Naive thymus-derived CD4-positive, alpha-beta T cell (primary cell): ENCODE results near the gene BCAS3. TPM values are rescaled to one million over a fixed set of nuclear protein-coding genes. Genes with fewer than 3 reads are reported as not detected.

Experiments
- ATAC-seq: fragments of 150-1000 bp; cut with Tn5 transposase; 2 replicates; pipeline ENCODE4 v1.10.0; 2021; ENCODE audit warnings: mild to moderate bottlenecking, moderate library complexity
- CTCF ChIA-PET: fragments of 350-600 bp; sonication (Branson Sonifier 250); formaldehyde crosslinking; loops from one replicate; lab custom pipeline; 2021; ENCODE audit warnings: antibody characterized with exemption; lab: Charles Lee
- POLR2A ChIA-PET: fragments of 350-600 bp; sonication (Branson Sonifier 250); formaldehyde crosslinking; loops from one replicate; lab custom pipeline; 2021; ENCODE audit warnings: antibody characterized with exemption, inconsistent platforms; lab: Charles Lee
- DNase-seq, 9 donors: peaks; one replicate each; pipeline versions ENCODE4 v3.0.0 to v3.0.0-alpha.2; 2020 to 2022; ENCODE audit warnings: mixed read lengths in 1 of 9
- H3K27ac ChIP-seq: one replicate; pipeline ENCODE4 v1.7.0; 2013; ENCODE audit warnings: mild to moderate bottlenecking, low read depth, low read length, moderate library complexity
- H3K27me3 ChIP-seq, 2 donors: one replicate each; pipeline ENCODE4 v1.7.0; 2013; ENCODE audit warnings: low read length in 2 of 2, mild to moderate bottlenecking in 2 of 2, moderate library complexity in 2 of 2; ENCODE audit not compliant: control insufficient read depth in 2 of 2, insufficient read depth in 2 of 2
- H3K36me3 ChIP-seq, 3 experiments: 1 replicate in 2 of 3; 2 replicates in 1 of 3; pipeline ENCODE4 v1.7.0; 2013; ENCODE audit warnings: low read length in 3 of 3, mild to moderate bottlenecking in 3 of 3, moderate library complexity in 1 of 3; ENCODE audit not compliant: insufficient read depth in 3 of 3, control insufficient read depth in 2 of 3
- H3K4me1 ChIP-seq, 2 donors: one replicate each; pipeline ENCODE4 v1.7.0; 2013; ENCODE audit warnings: low read length in 2 of 2, mild to moderate bottlenecking in 2 of 2, moderate library complexity in 1 of 2; ENCODE audit not compliant: control insufficient read depth in 2 of 2, insufficient read depth in 2 of 2
- H3K4me3 ChIP-seq: 2 replicates; pipeline ENCODE4 v1.7.0; 2013; ENCODE audit warnings: mild to moderate bottlenecking, low read length
- H3K9me3 ChIP-seq, 3 experiments: 1 replicate in 2 of 3; 2 replicates in 1 of 3; pipeline ENCODE4 v1.7.0; 2013; ENCODE audit warnings: low read length in 3 of 3; ENCODE audit not compliant: control insufficient read depth in 2 of 3
- H3K27ac Mint-ChIP-seq, 9 donors: one replicate each; pipeline ENCODE4 v1.8.0; 2020 to 2022; ENCODE audit warnings: mixed read lengths in 9 of 9, mild to moderate bottlenecking in 8 of 9, moderate library complexity in 5 of 9, inconsistent platforms in 2 of 9
- H3K27me3 Mint-ChIP-seq, 5 donors: one replicate each; pipeline ENCODE4 v1.8.0; 2021 to 2022; ENCODE audit warnings: mixed read lengths in 5 of 5, mild to moderate bottlenecking in 1 of 5
- H3K36me3 Mint-ChIP-seq, 5 donors: one replicate each; pipeline ENCODE4 v1.8.0; 2020 to 2022; ENCODE audit warnings: mixed read lengths in 5 of 5, mild to moderate bottlenecking in 3 of 5, inconsistent platforms in 1 of 5
- H3K4me1 Mint-ChIP-seq, 7 donors: one replicate each; pipeline ENCODE4 v1.8.0; 2020 to 2022; ENCODE audit warnings: mixed read lengths in 7 of 7, mild to moderate bottlenecking in 3 of 7, inconsistent platforms in 1 of 7
- H3K4me3 Mint-ChIP-seq, 10 donors: one replicate each; pipeline ENCODE4 v1.8.0; 2020 to 2022; ENCODE audit warnings: mild to moderate bottlenecking in 10 of 10, mixed read lengths in 10 of 10, moderate library complexity in 6 of 10, inconsistent platforms in 2 of 10
- H3K9me3 Mint-ChIP-seq, 11 donors: one replicate each; pipeline ENCODE4 v1.8.0; 2020 to 2022; ENCODE audit warnings: mixed read lengths in 11 of 11, mild to moderate bottlenecking in 4 of 11, inconsistent platforms in 1 of 11, moderate library complexity in 1 of 11
- intact Hi-C, 2 donors: fragments of 100-400 bp; cut with micrococcal nuclease; formaldehyde crosslinking; loops; one replicate each; pipeline ENCODE4 v1.15.1; 2023
- polyA plus RNA-seq, 2 donors: library from polyadenylated mRNA; unstranded; fragments of 300-500 nt; fragmentation: Illumina TruSeq; gene quantifications; one replicate each; pipeline ENCODE4 v1.2.3, GENCODE V29; 2021
- total RNA-seq, 6 experiments: library from RNA in 5 of 6; stranded (reverse) in 5 of 6; gene quantifications; 1 replicate in 5 of 6; 2 replicates in 1 of 6; pipeline ENCODE4 v1.2.3 and lab custom pipeline; 2021 to 2026

The BCAS3 gene
- total and polyA plus RNA-seq, 7 experiments from 2014 or later: 18.4 to 57.8 (median 37.5) TPM

DNA sequence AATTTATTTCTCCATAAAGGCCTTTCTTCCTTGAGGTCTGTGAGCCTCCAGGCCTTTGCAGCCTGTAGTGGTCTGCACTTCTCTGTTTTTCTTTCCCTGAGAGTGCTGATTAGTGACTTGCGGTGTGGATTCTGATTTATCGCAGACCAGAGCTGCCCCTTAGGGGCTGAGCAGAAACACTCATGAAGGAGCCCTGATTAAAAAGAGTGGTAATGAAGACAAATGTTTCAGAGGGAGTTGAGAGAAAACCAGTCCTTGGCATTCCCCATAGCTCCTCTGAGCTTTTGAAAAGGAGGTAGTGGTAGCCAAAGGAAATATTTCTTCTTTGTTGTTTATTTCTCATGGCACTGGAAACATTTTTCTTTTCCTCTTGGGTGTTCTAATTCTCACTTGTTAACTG, 453.9 kb downstream of the BCAS3 start:
- peaks cover 0 to 6% of the 10 kb centered on the region in 2 donors for H3K4me1 ChIP-seq
- H3K27me3 Mint-ChIP-seq: peaks cover 0 to 4% (median 0%) of the 10 kb centered on the region in 5 donors
- intact Hi-C loops: loop anchor here in 1 of 2 donors (10.0 kb wide), 3 partner anchors 127 to 1833 kb away; partner anchors contain the start of gene TANC2
- peaks cover 0 to 5% (median 2%) of the 10 kb centered on the region in 5 donors for H3K36me3 Mint-ChIP-seq
- ChIA-PET CTCF (no interaction called here), POLR2A (no interaction called here)
- H3K4me3 ChIP-seq: no peak overlapping the region
- ATAC-seq: no peak
- H3K4me3 Mint-ChIP-seq: no peak overlapping the region
- H3K27ac Mint-ChIP-seq: no peak overlapping the region
- H3K4me1 Mint-ChIP-seq: peaks cover 13 to 58% (median 41%) of the 10 kb centered on the region in 7 donors
- no peaks in the 10 kb centered on the region for H3K9me3 Mint-ChIP-seq
- no peaks in the 10 kb centered on the region for H3K36me3 ChIP-seq
- H3K27ac ChIP-seq: no peak overlapping the region
- H3K27me3 ChIP-seq: no peaks in the 10 kb centered on the region
- H3K9me3 ChIP-seq: no peaks in the 10 kb centered on the region
- no peak for DNase-seq

DNA sequence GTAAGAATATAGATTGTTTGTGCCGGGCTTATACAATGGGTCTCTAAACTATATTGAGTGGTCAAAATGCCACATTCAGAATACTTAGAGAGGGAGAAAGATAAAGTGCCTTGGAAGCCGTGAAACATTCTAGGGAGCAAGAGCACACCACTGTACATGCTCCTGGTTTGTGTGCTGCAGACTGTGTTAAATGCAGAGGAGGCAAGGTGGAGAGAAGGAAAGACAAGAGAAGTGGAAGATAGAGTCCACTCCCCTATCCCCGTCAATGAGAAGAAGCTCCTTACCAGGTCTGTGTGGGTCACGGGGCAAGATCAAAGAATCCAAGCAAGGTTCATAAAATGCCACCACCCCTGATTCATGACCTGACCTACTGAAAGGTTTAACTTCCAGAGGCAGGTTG, 454.9 kb downstream of the BCAS3 start:
- ChIA-PET CTCF (no interaction called here), POLR2A (no interaction called here)
- H3K27ac ChIP-seq: no peak overlapping the region
- intact Hi-C loops: loop anchor here in 1 of 2 donors (10.0 kb wide), 3 partner anchors 128 to 1832 kb away; partner anchors contain the start of gene TANC2
- Mint-ChIP-seq H3K36me3 (peaks cover 0 to 5% (median 2%) of the 10 kb centered on the region in 5 donors), H3K9me3 (no peaks in the 10 kb centered on the region), H3K27me3 (peaks cover 0 to 4% (median 0%) of the 10 kb centered on the region in 5 donors), H3K4me3 (no peak overlapping the region), H3K4me1 (peaks cover 13 to 58% (median 41%) of the 10 kb centered on the region in 7 donors), H3K27ac (peak overlapping the region in 3 of 9 donors; percentile 2 to 47 (median 36))
- H3K36me3 ChIP-seq: no peaks in the 10 kb centered on the region
- peaks cover 0 to 9% of the 10 kb centered on the region in 2 donors for H3K4me1 ChIP-seq
- H3K27me3 ChIP-seq: no peaks in the 10 kb centered on the region
- no peak for DNase-seq
- H3K9me3 ChIP-seq: no peaks in the 10 kb centered on the region
- no peak overlapping the region for H3K4me3 ChIP-seq
- no peak for ATAC-seq

DNA sequence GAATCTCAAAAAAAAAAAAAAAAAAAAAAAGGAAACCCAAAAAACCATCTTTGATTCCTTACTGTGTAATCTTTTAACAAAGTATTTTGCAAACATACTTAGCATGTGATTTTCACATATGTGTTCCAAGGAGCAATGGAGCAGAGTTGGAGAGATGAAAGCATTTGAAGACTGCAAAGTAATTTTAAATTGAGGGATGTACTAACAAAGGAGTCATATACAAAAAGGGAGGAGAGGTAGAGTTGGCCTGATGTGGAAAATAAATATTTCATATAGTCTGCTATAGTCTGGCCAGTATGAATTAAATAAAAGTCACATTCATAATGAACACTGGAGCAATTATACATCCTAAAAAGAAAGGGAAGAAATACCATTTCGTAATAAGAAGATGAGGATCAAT, 456.2 kb downstream of the BCAS3 start:
- H3K36me3 Mint-ChIP-seq: peaks cover 0 to 5% (median 0%) of the 10 kb centered on the region in 5 donors
- intact Hi-C loops: loop anchor here in 1 of 2 donors (10.0 kb wide), 3 partner anchors 129 to 1831 kb away; partner anchors contain the start of gene TANC2

GRCh38 chr17:61134551-61135235, 457.0 kb downstream of the BCAS3 start:
- no peak overlapping the region for H3K4me3 Mint-ChIP-seq
- DNase-seq (no peak), ATAC-seq (no peak)
- H3K4me1 ChIP-seq: peaks cover 13 to 23% of the 10 kb centered on the region in 2 donors
- intact Hi-C loops: loop anchor here in 1 of 2 donors (5.0 to 10.0 kb wide), 4 partner anchors 130 to 1830 kb away; partner anchors contain the start of genes APPBP2 and TANC2
- H3K27ac Mint-ChIP-seq: no peak overlapping the region
- H3K27me3 ChIP-seq: no peaks in the 10 kb centered on the region
- H3K27ac ChIP-seq: no peak overlapping the region
- ChIA-PET CTCF (no interaction called here), POLR2A (interaction anchor here (0.6 kb wide), 1 partner anchor 102 kb away, joined by 3 read pairs; no protein-coding TSS in a partner anchor)
- no peaks in the 10 kb centered on the region for H3K36me3 ChIP-seq
- no peaks in the 10 kb centered on the region for H3K9me3 Mint-ChIP-seq
- peaks cover 0 to 4% (median 0%) of the 10 kb centered on the region in 5 donors for H3K27me3 Mint-ChIP-seq
- H3K36me3 Mint-ChIP-seq: peaks cover 0 to 5% (median 3%) of the 10 kb centered on the region in 5 donors
- peaks cover 14 to 60% (median 38%) of the 10 kb centered on the region in 7 donors for H3K4me1 Mint-ChIP-seq
- H3K4me3 ChIP-seq: no peak overlapping the region
- H3K9me3 ChIP-seq: no peaks in the 10 kb centered on the region

More for the DNA sequence above, 456.2 kb downstream of the BCAS3 start:
- Histone ChIP-seq H3K27me3 (no peaks in the 10 kb centered on the region), H3K4me1 (peaks cover 7 to 19% of the 10 kb centered on the region in 2 donors), H3K27ac (no peak overlapping the region), H3K9me3 (no peaks in the 10 kb centered on the region), H3K4me3 (no peak overlapping the region), H3K36me3 (no peaks in the 10 kb centered on the region)
- H3K27me3 Mint-ChIP-seq: peaks cover 0 to 4% (median 0%) of the 10 kb centered on the region in 5 donors
- H3K4me1 Mint-ChIP-seq: peaks cover 10 to 60% (median 38%) of the 10 kb centered on the region in 7 donors
- ChIA-PET POLR2A (no interaction called here), CTCF (no interaction called here)
- ATAC-seq (no peak), DNase-seq (no peak)
- H3K4me3 Mint-ChIP-seq: no peak overlapping the region
- peak overlapping the region in 2 of 9 donors; percentile 15 to 46 for H3K27ac Mint-ChIP-seq
- H3K9me3 Mint-ChIP-seq: no peaks in the 10 kb centered on the region

DNA sequence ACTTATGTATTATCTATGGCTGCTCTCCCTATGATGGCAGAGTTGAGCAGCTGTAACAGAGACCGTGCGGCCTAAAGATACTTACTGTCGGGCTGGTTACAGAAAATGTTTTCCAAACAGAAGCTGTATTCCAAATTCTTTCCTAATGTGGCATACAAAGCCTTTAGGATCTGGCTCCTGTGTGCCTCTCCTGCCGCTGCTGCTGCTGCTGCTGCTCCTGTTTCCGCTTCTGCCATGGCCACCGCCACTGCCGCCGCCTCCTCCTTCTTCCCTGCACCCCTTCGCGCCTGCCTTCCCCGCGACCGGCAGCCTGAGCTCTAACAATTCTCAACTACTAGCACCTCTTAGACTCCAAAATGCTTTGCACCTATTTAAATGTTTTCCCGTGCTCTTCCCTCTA, 458.1 kb downstream of the BCAS3 start:
- H3K4me1 Mint-ChIP-seq: peaks cover 15 to 68% (median 48%) of the 10 kb centered on the region in 7 donors
- Histone ChIP-seq H3K36me3 (no peaks in the 10 kb centered on the region), H3K27me3 (no peaks in the 10 kb centered on the region), H3K27ac (no peak overlapping the region), H3K4me3 (no peak overlapping the region), H3K4me1 (peaks cover 14 to 29% of the 10 kb centered on the region in 2 donors), H3K9me3 (no peaks in the 10 kb centered on the region)
- H3K36me3 Mint-ChIP-seq: peaks cover 0 to 4% (median 0%) of the 10 kb centered on the region in 5 donors
- DNase-seq (no peak), ATAC-seq (no peak)
- POLR2A ChIA-PET: no interaction called here
- H3K9me3 Mint-ChIP-seq: no peaks in the 10 kb centered on the region
- intact Hi-C loops: loop anchor here in 1 of 2 donors (5.0 to 10.0 kb wide), 4 partner anchors 131 to 1829 kb away; partner anchors contain the start of genes APPBP2 and TANC2
- peak overlapping the region in 9 of 10 donors; percentile 0 to 51 (median 21) for H3K4me3 Mint-ChIP-seq
- peaks cover 0 to 4% (median 0%) of the 10 kb centered on the region in 5 donors for H3K27me3 Mint-ChIP-seq
- H3K27ac Mint-ChIP-seq: peak overlapping the region in 2 of 9 donors; percentile 26 to 34
- CTCF ChIA-PET: no interaction called here

GRCh38 chr17:61136296-61136695, 458.6 kb downstream of the BCAS3 start:
- intact Hi-C loops: loop anchor here in 1 of 2 donors (5.0 to 10.0 kb wide), 4 partner anchors 131 to 1829 kb away; partner anchors contain the start of genes APPBP2 and TANC2
- H3K9me3 ChIP-seq: no peaks in the 10 kb centered on the region
- no peaks in the 10 kb centered on the region for H3K27me3 ChIP-seq
- peak overlapping the region in 8 of 10 donors; percentile 0 to 51 (median 18) for H3K4me3 Mint-ChIP-seq
- peaks cover 0 to 4% (median 0%) of the 10 kb centered on the region in 5 donors for H3K27me3 Mint-ChIP-seq
- no peak for DNase-seq
- H3K27ac ChIP-seq: no peak overlapping the region
- CTCF ChIA-PET: no interaction called here
- no peak for ATAC-seq
- H3K36me3 ChIP-seq: no peaks in the 10 kb centered on the region
- H3K4me1 ChIP-seq: peaks cover 14 to 29% of the 10 kb centered on the region in 2 donors
- peak overlapping the region in 1 of 9 donors; percentile 34 for H3K27ac Mint-ChIP-seq
- peaks cover 15 to 71% (median 51%) of the 10 kb centered on the region in 7 donors for H3K4me1 Mint-ChIP-seq
- no peak overlapping the region for H3K4me3 ChIP-seq
- peaks cover 0 to 4% (median 0%) of the 10 kb centered on the region in 5 donors for H3K36me3 Mint-ChIP-seq
- no peaks in the 10 kb centered on the region for H3K9me3 Mint-ChIP-seq
- POLR2A ChIA-PET: no interaction called here
